ENCODE measurements around the gene ELMO1. TPM values are rescaled to one million over a fixed set of nuclear protein-coding genes. Genes with fewer than 3 reads are reported as not detected.
A peak's percentile ranks its signal among the peaks of the same experiment; 100 is the strongest.

The ELMO1 gene
- total RNA-seq, 4 donors from 2014 or later, result 24.6 to 120 (median 71.9) TPM

DNA sequence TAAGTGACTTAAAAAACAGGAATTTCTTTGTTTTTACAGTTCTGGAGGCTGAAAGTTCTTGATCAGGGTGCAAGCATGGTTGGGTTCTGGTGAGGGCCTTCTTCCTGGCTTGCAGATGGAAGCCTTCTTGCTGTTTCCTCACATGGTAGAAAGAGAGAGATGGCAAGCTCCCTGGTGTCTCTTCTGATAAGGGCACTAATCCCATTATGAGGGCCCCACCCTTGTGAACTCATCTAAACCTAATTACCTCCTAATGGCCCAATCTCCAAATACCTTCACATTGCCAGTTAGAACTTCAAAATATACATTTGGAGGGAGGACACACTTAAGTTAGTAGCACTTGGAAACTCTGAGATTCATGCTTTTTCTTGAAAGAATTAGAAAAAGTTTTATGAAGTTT lies 410.0 kb downstream of the ELMO1 start:
- H3K27me3 ChIP-seq, result no peaks in the 10 kb centered on the region
- in situ Hi-C loops (cut with MboI; ENCODE audit: low pct_ligation_motif_present in 1 of 4, low pct_unique_long_range_greater_than_20kb in 1 of 4, low sequenced_read_pairs in 3 of 4), result no loop called here
- H3K27ac ChIP-seq, result no peak overlapping the region
- H3K4me3 ChIP-seq, result no peak overlapping the region
- no peaks in the 10 kb centered on the region for H3K36me3 ChIP-seq
- H3K9me3 ChIP-seq, result peaks cover 6 to 11% of the 10 kb centered on the region in 2 donors
- intact Hi-C loops (cut with DNase I; ENCODE audit: low total_unique reads), result no loop called here
- DNase-seq, result no peak
- no peak for TF ChIP-seq POLR2AphosphoS5 (IDR thresholded peaks at IDR 0.05)
- H3K4me1 ChIP-seq, result no peaks in the 10 kb centered on the region

DNA sequence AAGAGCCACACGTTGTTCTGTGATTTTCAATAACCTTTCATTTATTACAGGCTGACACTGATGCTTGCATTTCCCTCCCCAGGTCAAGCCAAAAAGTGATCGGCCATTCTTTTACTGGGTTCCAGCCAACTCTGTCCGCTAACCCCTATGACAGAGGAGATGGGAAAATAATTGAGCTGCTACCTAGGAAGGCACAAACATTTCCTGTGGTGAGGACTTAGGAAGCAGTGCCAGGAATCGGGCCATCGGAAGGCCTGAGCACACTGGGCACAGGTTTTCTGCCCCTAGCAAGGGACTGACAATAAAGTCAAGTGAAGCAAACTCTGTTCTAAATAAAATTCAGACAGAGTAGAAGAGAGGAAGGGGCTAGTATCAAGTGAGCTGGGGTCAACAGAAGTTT lies 411.4 kb downstream of the ELMO1 start:
- H3K4me1 ChIP-seq, result peaks cover 0 to 3% (median under 1%) of the 10 kb centered on the region in 4 donors
- DNase-seq, result no peak
- TF ChIP-seq POLR2AphosphoS5 (IDR thresholded peaks at IDR 0.05), result no peak
- TF ChIP-seq POLR2A (IDR thresholded peaks at IDR 0.05), result no peak
- no peak for TF ChIP-seq EP300 (IDR thresholded peaks at IDR 0.05; ENCODE audit: low read depth)
- TF ChIP-seq, protein P1, sequence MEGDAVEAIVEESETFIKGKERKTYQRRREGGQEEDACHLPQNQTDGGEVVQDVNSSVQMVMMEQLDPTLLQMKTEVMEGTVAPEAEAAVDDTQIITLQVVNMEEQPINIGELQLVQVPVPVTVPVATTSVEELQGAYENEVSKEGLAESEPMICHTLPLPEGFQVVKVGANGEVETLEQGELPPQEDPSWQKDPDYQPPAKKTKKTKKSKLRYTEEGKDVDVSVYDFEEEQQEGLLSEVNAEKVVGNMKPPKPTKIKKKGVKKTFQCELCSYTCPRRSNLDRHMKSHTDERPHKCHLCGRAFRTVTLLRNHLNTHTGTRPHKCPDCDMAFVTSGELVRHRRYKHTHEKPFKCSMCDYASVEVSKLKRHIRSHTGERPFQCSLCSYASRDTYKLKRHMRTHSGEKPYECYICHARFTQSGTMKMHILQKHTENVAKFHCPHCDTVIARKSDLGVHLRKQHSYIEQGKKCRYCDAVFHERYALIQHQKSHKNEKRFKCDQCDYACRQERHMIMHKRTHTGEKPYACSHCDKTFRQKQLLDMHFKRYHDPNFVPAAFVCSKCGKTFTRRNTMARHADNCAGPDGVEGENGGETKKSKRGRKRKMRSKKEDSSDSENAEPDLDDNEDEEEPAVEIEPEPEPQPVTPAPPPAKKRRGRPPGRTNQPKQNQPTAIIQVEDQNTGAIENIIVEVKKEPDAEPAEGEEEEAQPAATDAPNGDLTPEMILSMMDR (IDR thresholded peaks at IDR 0.05), result no peak
- H3K36me3 ChIP-seq, result no peaks in the 10 kb centered on the region
- H3K4me3 ChIP-seq, result no peak overlapping the region
- no peak overlapping the region for H3K27ac ChIP-seq
- 91 to 93% methylated on average over 4 to 5 of the region's 5 CpGs for WGBS, 2 donors (ENCODE audit: low coverage in 1 of 2)
- in situ Hi-C loops (cut with MboI; ENCODE audit: low pct_ligation_motif_present in 1 of 4, low pct_unique_long_range_greater_than_20kb in 1 of 4, low sequenced_read_pairs in 3 of 4), result no loop called here
- no peaks in the 10 kb centered on the region for H3K27me3 ChIP-seq
- intact Hi-C loops (cut with DNase I; ENCODE audit: low total_unique reads), result no loop called here
- H3K9me3 ChIP-seq, result peaks cover 6 to 11% of the 10 kb centered on the region in 2 donors

DNA sequence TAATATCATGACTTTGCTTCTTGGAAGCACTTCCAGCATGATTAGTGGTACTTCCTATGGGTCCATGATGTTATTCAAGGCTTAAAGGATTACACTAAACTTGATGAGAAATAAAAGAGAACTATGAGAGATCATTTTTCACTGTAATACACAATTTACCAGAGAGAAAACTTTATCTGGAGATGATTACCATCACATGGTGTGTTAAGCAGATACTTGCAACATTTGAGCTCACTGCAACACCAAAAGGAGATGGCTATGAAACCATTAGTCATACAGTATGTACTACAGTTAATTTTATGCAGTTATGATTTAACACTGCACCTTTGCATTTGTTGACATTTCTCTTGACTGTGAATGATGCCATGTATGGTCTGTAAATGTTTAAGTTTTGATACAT lies 413.0 kb downstream of the ELMO1 start:
- in situ Hi-C loops (cut with MboI; ENCODE audit: low pct_ligation_motif_present in 1 of 4, low pct_unique_long_range_greater_than_20kb in 1 of 4, low sequenced_read_pairs in 3 of 4), result no loop called here
- Histone ChIP-seq H3K36me3 (no peaks in the 10 kb centered on the region), H3K4me3 (no peak overlapping the region), H3K4me1 (peaks cover 0 to 16% (median 6%) of the 10 kb centered on the region in 4 donors), H3K27ac (no peak overlapping the region), H3K9me3 (peaks cover 6 to 11% of the 10 kb centered on the region in 2 donors), H3K27me3 (no peaks in the 10 kb centered on the region)
- TF ChIP-seq POLR2AphosphoS5 (IDR thresholded peaks at IDR 0.05) (no peak), POLR2A (IDR thresholded peaks at IDR 0.05) (no peak), EP300 (IDR thresholded peaks at IDR 0.05; ENCODE audit: low read depth) (no peak)
- TF ChIP-seq, protein P1 (IDR thresholded peaks at IDR 0.05), result no peak
- DNase-seq, result no peak
- intact Hi-C loops (cut with DNase I; ENCODE audit: low total_unique reads), result no loop called here

DNA sequence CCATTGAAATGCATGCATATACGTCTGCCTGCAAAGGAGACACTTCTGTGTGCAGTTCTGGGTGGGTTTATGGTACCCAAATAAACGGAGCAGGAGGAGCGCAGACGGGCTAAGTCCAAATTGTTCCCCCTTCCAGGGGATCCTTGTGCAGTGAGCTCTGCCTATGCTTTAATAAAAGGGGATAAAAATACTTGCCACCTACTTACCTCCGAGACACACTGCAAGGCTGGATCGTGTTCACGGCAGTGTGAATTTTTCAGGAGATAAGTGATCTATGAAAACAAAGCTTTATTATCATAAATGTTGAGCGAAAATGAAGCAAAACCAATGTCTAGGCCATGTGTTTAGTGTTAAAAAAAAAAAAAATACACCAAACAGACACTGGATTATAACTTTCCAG lies 415.5 kb downstream of the ELMO1 start:
- DNase-seq, result no peak
- Histone ChIP-seq H3K27ac (peak overlapping the region in 2 of 4 donors; percentile 47 to 77), H3K4me1 (peaks cover 0 to 16% (median 6%) of the 10 kb centered on the region in 4 donors), H3K36me3 (no peaks in the 10 kb centered on the region), H3K27me3 (no peaks in the 10 kb centered on the region), H3K9me3 (peaks cover 0 to under 1% of the 10 kb centered on the region in 2 donors), H3K4me3 (no peak overlapping the region)
- WGBS, 2 donors (ENCODE audit: low coverage in 1 of 2), result 86 to 96% methylated on average over 8 of the region's 8 CpGs
- in situ Hi-C loops (cut with MboI; ENCODE audit: low pct_ligation_motif_present in 1 of 4, low pct_unique_long_range_greater_than_20kb in 1 of 4, low sequenced_read_pairs in 3 of 4) (no loop called here), intact Hi-C loops (cut with DNase I; ENCODE audit: low total_unique reads) (no loop called here)
- TF ChIP-seq, protein P1 (IDR thresholded peaks at IDR 0.05), result no peak
- TF ChIP-seq POLR2A (IDR thresholded peaks at IDR 0.05) (no peak), EP300 (IDR thresholded peaks at IDR 0.05; ENCODE audit: low read depth) (no peak), POLR2AphosphoS5 (IDR thresholded peaks at IDR 0.05) (no peak)

DNA sequence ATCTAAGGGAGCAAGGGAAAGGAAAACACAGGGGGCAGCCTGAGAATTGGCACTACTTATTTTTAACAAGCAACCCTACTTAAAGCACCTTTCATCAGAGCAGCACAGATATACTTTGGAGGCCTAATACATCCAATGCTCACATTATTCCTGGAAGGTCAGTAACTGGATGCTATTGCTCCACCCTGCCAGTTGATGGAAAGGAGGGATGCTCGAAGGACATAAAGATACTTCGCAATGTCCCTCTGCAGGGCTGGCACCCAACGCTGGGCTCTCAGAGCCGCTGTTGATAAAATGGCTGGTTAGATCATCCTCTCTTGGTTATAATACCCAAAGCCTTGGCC lies 416.4 kb downstream of the ELMO1 start:
- intact Hi-C loops (cut with DNase I; ENCODE audit: low total_unique reads), result no loop called here
- in situ Hi-C loops (cut with MboI; ENCODE audit: low pct_ligation_motif_present in 1 of 4, low pct_unique_long_range_greater_than_20kb in 1 of 4, low sequenced_read_pairs in 3 of 4), result no loop called here

More for the DNA sequence above, 416.4 kb downstream of the ELMO1 start:
- TF ChIP-seq POLR2A (IDR thresholded peaks at IDR 0.05), result no peak
- Histone ChIP-seq H3K9me3 (no peaks in the 10 kb centered on the region), H3K36me3 (no peaks in the 10 kb centered on the region), H3K27me3 (no peaks in the 10 kb centered on the region), H3K27ac (peak overlapping the region; percentile 47 to 77 (median 62)), H3K4me1 (peaks cover 0 to 16% (median 6%) of the 10 kb centered on the region in 4 donors), H3K4me3 (no peak overlapping the region)
- WGBS, 2 donors (ENCODE audit: low coverage in 1 of 2), result 97% methylated on average over 4 of the region's 4 CpGs; no CpG with 5 or more reads in 1 of the 2 donors
- DNase-seq, result no peak

Measured in transverse colon (tissue), 4 donors.